ENCODE results near the gene EMC1.

DNA sequence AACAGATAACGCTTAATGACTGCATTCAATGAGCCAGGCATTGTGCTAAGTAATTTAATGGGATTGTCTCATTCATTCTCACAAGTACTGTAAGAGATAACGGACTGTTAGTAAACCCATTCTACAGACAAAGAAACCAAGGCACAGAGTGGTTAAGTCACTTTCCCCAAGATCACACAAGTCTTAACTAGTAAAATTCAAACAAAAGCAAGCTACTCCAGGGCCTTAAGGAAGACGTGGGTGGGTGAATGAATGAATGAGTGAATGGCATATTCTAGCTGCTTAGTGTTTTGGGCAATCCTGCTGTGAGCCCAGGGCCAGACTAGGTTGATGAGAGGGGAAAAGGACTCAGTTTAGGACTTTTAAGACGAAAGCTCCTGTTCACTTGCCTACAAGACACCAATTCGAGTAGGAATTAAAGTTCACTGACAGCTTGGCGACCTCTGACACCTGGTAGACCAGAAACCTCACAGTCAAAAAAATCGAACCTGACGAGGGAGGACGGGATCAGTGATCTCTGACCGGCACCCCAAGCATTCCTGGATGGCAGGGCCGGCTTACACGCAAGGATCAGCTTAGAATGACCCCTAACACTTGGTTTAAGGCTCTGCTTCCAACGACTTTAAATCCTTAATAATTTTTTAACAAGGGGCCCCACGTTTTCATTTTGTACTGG, 557 bp downstream of the EMC1 start:
- no peak for TF ChIP-seq CTCF (IDR thresholded peaks at IDR 0.05; ENCODE audit: extremely low read depth in 1 of 2, insufficient read depth in 1 of 2, low read depth in 1 of 2, low read length in 2 of 2)
- no peak for TF ChIP-seq POLR2AphosphoS5 (IDR thresholded peaks at IDR 0.05; ENCODE audit: insufficient read depth, low read depth, low read length)
- TF ChIP-seq EZH2 (IDR thresholded peaks at IDR 0.05; ENCODE audit: borderline replicate concordance, low read depth, low read length, severe bottlenecking) = no peak
- TF ChIP-seq POLR2A (IDR thresholded peaks at IDR 0.05; ENCODE audit: low read depth, low read length) = no peak
- no peak for TF ChIP-seq FOS (IDR thresholded peaks at IDR 0.05; ENCODE audit: borderline replicate concordance, insufficient read depth, low read length)
- TF ChIP-seq, protein P1, sequence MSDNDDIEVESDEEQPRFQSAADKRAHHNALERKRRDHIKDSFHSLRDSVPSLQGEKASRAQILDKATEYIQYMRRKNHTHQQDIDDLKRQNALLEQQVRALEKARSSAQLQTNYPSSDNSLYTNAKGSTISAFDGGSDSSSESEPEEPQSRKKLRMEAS (IDR thresholded peaks at IDR 0.05; ENCODE audit: insufficient read depth, insufficient read length) = no peak
- no peak for TF ChIP-seq GATA2 (IDR thresholded peaks at IDR 0.05; ENCODE audit: insufficient read depth, insufficient read length, low read depth, low read length)
- no peak for TF ChIP-seq JUN (IDR thresholded peaks at IDR 0.05; ENCODE audit: borderline replicate concordance, insufficient read depth, insufficient read length, low read depth)
- no peak for TF ChIP-seq MYC (IDR thresholded peaks at IDR 0.05; ENCODE audit: low read depth, low read length)

All from endothelial cell of umbilical vein (primary cell).